NT2/D1 (cell line): ENCODE measurements around the gene CFAP74.
"Not testable (repeated sequence)": the region's sequence is repeated elsewhere in the genome, so short reads cannot be mapped to it uniquely, and the experiment has no call there.

ENCODE experiments used
- DNase-seq: peaks from one replicate; pipeline ENCODE4 v3.0.0-alpha.2; 2011; ENCODE audit warnings: low read depth, low spot score
- H3K27me3 ChIP-seq: 2 replicates; pipeline ENCODE4 v1.6.0; 2011; ENCODE audit warnings: mild to moderate bottlenecking; ENCODE audit not compliant: insufficient read length, insufficient read depth
- H3K36me3 ChIP-seq: 2 replicates; pipeline ENCODE4 v1.6.1; 2011; ENCODE audit warnings: mild to moderate bottlenecking, low read length, mixed read lengths; ENCODE audit not compliant: insufficient read depth, insufficient read length
- H3K4me1 ChIP-seq: 2 replicates; pipeline ENCODE4 v1.5.1; 2011; ENCODE audit not compliant: insufficient read depth, insufficient read length
- H3K4me3 ChIP-seq: 2 replicates; pipeline ENCODE4 v1.5.1; 2011; ENCODE audit warnings: low read depth; ENCODE audit not compliant: insufficient read length
- H3K9ac ChIP-seq: 2 replicates; pipeline ENCODE4 v1.6.0; 2011; ENCODE audit warnings: low read depth; ENCODE audit not compliant: insufficient read length
- H3K9me3 ChIP-seq: 2 replicates; pipeline ENCODE4 v1.5.1; 2011; ENCODE audit warnings: mild to moderate bottlenecking, low read length; ENCODE audit not compliant: insufficient read depth
- SUZ12 ChIP-seq: IDR thresholded peaks from 2 replicates; pipeline ENCODE4 v1.6.1; 2011; ENCODE audit not compliant: insufficient read length, insufficient read depth; ENCODE audit errors: extremely low read depth
- YY1 ChIP-seq: IDR thresholded peaks from 2 replicates; pipeline ENCODE4 v1.6.1; 2011; ENCODE audit not compliant: insufficient read length, insufficient read depth
- ZNF274 ChIP-seq: IDR thresholded peaks from 2 replicates; pipeline ENCODE4 v1.6.1; 2011; ENCODE audit warnings: mild to moderate bottlenecking, low read depth, low read length

The CFAP74 gene

DNA sequence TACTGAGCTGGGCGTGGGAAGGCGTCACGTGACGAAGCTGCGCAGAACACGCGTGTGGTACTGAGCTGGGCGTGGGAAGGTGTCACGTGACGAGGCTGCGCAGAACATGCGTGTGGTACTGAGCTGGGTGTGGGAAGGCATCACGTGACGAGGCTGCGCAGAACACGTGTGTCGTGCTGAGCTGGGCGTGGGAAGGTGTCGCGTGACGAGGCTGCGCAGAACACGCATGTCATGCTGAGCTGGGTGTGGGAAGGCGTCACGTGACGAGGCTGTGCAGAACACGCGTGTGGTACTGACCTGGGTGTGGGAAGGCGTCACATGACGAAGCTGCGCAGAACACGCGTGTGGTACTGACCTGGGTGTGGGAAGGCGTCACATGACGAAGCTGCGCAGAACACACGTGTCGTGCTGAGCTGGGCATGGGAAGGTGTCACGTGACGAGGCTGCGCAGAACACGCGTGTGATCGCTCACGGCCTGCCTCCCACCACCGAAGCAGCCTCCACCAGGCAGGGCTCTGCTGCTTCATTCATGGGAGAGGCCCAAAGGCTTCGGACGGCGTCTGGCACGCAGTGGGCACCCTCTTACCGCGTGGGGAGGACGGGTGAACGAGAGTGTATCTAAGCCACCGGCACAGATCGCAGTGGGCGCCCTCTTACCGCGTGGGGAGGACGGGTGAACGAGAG is 24.0 kb downstream of the CFAP74 start:
- TF ChIP-seq SUZ12 (no peak), YY1 (no peak), ZNF274 (no peak)
- no peak for DNase-seq
- H3K36me3 ChIP-seq: no peaks in the 10 kb centered on the region
- H3K9me3 ChIP-seq: no peaks in the 10 kb centered on the region
- H3K4me1 ChIP-seq: peaks cover 2% of the 10 kb centered on the region
- H3K27me3 ChIP-seq: no peaks in the 10 kb centered on the region
- no peak overlapping the region for H3K4me3 ChIP-seq
- H3K9ac ChIP-seq: no peak overlapping the region

DNA sequence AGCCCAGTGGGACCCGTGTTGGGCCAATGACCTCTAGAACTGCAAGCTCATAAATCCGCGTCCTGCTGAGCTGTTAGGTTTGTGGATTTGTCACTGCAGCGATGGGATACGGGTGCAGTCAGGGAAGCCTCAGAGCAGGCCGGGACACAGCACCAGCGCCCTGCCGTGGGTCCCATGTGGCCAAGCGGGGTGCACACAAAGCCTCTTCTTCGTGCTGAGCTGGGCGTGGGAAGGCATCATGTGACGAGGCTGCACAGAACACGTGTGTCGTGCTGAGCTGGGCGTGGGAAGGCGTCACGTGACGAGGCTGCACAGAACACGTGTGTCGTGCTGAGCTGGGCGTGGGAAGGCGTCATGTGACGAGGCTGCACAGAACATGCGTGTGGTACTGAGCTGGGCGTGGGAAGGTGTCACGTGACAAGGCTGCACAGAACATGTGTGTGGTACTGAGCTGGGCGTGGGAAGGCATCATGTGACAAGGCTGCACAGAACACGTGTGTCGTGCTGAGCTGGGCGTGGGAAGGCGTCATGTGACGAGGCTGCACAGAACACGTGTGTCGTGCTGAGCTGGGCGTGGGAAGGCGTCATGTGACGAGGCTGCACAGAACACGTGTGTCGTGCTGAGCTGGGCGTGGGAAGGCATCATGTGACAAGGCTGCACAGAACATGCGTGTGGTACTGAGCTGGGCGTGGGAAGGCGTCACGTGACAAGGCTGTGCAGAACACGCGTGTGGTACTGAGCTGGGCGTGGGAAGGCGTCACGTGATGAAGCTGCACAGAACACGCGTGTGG is 24.7 kb downstream of the CFAP74 start:
- H3K4me1 ChIP-seq, H3K9me3 ChIP-seq, H3K27me3 ChIP-seq, DNase-seq, H3K36me3 ChIP-seq, H3K4me3 ChIP-seq, H3K9ac ChIP-seq: not testable (repeated sequence)

DNA sequence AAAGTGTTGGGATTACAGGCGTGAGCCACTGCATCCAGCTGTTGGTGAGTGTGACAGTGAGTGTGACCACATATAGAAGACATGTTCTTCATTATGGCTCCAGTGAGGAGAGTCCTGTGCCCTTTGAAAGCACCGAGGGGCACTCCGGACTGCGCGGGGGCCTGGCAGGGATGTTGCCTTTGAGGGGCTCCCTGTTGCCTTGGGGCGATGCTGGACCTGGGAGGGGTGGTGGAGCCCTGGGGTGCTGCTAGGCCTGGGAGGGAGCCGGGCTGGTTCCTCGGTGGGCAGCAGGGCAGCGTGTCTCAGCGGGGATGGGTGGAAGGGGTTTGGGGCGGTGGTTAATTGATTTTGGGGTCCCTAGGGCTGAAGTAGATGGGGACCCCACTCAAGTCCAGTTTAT is 25.5 kb downstream of the CFAP74 start:
- no peaks in the 10 kb centered on the region for H3K9me3 ChIP-seq
- no peaks in the 10 kb centered on the region for H3K36me3 ChIP-seq

DNA sequence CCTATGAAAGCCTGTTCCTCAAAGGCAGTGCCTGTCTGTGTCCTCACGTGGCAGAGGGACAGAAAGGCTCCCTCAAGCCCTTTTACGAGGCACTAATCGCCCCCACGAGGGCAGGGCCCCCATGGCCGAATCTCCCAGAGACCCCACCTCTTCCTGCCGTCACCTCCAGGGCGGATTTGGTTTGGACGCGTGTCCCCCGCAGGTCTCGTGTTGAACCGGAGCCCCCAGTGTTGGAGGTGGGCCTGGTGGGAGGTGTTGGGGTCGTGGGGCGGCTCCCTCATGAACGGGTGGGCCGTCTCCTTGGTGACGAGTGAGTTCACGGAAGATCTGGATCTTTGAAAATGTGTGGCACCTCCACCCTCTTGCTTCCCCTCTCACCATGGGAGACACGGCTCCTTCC is 27.6 kb downstream of the CFAP74 start:
- Histone ChIP-seq H3K36me3 (no peaks in the 10 kb centered on the region), H3K4me1 (peaks cover 6% of the 10 kb centered on the region), H3K4me3 (no peak overlapping the region), H3K27me3 (no peaks in the 10 kb centered on the region), H3K9me3 (no peaks in the 10 kb centered on the region), H3K9ac (no peak overlapping the region)
- DNase-seq: no peak
- TF ChIP-seq YY1 (no peak), SUZ12 (no peak), ZNF274 (no peak)

More for the DNA sequence above, 25.5 kb downstream of the CFAP74 start:
- peaks cover 3% of the 10 kb centered on the region for H3K4me1 ChIP-seq
- TF ChIP-seq ZNF274 (no peak), SUZ12 (no peak), YY1 (no peak)
- DNase-seq: no peak
- no peak overlapping the region for H3K4me3 ChIP-seq
- H3K27me3 ChIP-seq: no peaks in the 10 kb centered on the region
- no peak overlapping the region for H3K9ac ChIP-seq

DNA sequence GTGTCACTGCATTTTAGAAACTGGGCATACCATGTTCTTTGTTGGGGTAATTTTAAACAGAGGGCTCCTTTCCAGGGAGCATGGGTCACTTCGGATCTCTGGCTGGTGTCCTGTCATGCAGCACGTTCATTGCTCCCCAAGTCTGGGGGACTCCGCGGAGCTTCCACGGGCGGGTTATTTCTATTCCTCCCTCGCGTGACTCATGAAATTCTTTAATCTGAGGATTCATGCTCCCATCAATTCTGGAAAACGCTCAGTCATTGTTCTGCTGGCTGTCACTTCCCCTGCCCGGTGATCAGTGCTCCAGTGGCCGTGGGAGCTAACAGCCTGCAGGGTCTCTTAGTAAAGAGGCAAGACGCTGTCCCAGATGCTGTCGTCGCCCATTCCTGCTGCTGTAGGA is 28.1 kb downstream of the CFAP74 start:
- DNase-seq: no peak
- Histone ChIP-seq H3K27me3 (no peaks in the 10 kb centered on the region), H3K4me1 (peaks cover 6% of the 10 kb centered on the region), H3K4me3 (no peak overlapping the region), H3K9ac (no peak overlapping the region), H3K9me3 (no peaks in the 10 kb centered on the region), H3K36me3 (no peaks in the 10 kb centered on the region)
- TF ChIP-seq YY1 (no peak), ZNF274 (no peak), SUZ12 (no peak)

DNA sequence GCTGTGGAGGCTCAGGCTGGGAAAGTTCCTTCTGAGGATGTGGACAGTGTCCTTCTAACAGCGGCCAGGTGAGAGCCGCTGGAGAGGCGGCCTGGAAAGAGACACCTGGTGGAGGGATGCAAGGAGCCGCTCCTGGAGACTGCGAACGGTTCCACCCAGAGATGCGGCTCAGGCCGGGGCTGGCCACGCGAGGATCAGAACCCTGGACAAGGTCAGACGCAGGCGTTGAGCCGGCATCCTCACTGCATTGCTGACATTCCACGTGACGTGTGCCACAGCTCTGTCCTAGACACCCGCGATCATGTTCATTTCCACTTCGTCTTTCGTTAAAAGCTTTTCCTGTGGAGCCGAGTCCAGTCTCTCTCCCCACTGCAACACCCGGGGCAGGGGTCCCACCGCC is 28.8 kb downstream of the CFAP74 start:
- TF ChIP-seq SUZ12 (no peak), YY1 (no peak), ZNF274 (no peak)
- Histone ChIP-seq H3K4me1 (peaks cover 6% of the 10 kb centered on the region), H3K4me3 (no peak overlapping the region), H3K9ac (no peak overlapping the region), H3K36me3 (no peaks in the 10 kb centered on the region), H3K9me3 (no peaks in the 10 kb centered on the region), H3K27me3 (no peaks in the 10 kb centered on the region)
- no peak for DNase-seq

DNA sequence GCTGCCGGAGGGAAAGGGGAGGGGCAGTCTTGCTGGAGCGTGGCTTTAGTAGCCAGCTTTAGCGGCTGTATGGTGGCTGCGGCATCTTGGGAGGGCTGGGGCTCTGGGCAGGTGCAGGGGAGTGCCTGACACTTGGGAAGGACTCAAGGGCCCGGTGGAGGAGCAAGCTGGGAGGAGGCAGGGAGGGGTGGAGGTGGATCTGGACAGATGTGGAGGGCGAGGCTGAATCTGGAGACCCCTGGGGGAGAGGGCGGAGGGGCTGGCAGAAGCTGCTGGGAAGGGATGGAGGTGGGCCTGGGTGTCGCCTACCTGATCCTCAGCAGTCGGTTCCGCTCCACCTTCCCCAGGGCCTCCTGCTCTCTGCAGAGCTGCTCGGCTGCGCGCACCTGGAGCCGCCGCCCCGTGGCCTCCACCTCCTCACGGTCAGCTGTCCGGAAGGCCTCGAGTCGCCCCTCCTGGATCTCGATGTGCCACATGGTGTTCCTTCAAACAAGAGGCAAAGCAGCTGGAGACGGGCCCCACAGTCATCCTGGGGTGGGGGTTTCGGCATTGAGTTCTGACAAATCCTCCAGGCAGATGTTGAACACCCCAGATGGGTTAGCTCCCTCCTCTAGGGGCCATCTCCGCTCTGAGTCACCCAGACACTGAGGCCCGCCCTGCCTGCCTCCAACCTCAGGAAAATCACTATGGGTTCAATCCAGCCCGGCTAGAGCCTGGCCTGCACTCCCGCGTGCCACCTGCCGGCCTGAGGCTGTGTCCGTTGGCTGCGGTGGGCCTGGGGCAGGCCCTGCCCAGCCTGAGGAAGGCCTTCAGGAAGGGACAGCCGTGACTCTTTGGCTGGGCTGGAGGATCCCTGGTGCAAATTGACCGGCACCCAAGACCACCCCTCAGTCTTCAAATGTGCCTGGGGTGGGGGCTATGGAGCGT is 29.6 kb downstream of the CFAP74 start:
- H3K9ac ChIP-seq: no peak overlapping the region
- peaks cover 6% of the 10 kb centered on the region for H3K4me1 ChIP-seq
- no peaks in the 10 kb centered on the region for H3K27me3 ChIP-seq
- DNase-seq: no peak
- H3K36me3 ChIP-seq: no peaks in the 10 kb centered on the region
- TF ChIP-seq YY1 (no peak), ZNF274 (no peak), SUZ12 (no peak)
- no peak overlapping the region for H3K4me3 ChIP-seq
- H3K9me3 ChIP-seq: no peaks in the 10 kb centered on the region
